ENCODE data around the gene ASCL3.

GRCh38 chr11:8926236-8926635 lies 16.6 kb downstream of the ASCL3 start:
- TF ChIP-seq EZH2 (IDR thresholded peaks at IDR 0.05; ENCODE audit: borderline replicate concordance, insufficient read depth, low read depth, low read length, poor library complexity, severe bottlenecking): no peak
- no peak for TF ChIP-seq CTCF (IDR thresholded peaks at IDR 0.05)
